H1 (cell line): ENCODE data around the gene MFSD2B. TPM values are rescaled to one million over a fixed set of nuclear protein-coding genes. Genes with fewer than 3 reads are reported as not detected.

Experiments
- SIRT6 ChIP-seq: IDR thresholded peaks from one replicate; pipeline ENCODE4 v1.7.1; 2012; ENCODE audit warnings: low read length, inconsistent platforms
- TBP ChIP-seq: IDR thresholded peaks from 2 replicates; pipeline ENCODE4 v1.6.1; 2011; ENCODE audit warnings: low read depth, low read length, improper control_type of control experiment
- polyA plus RNA-seq, 7 experiments: library from polyadenylated mRNA; depleted of rRNA in 3 of 7; stranded (reverse) in 5 of 7; unstranded in 2 of 7; fragments of >200 nt in 5 of 7; fragments of 200-250 nt in 2 of 7; gene quantifications; 1 replicate in 5 of 7; 2 replicates in 1 of 7; 4 replicates in 1 of 7; pipeline versions ENCODE4 v1.2.1 to v1.2.3, GENCODE V29; 2011 to 2013; ENCODE audit warnings: missing spikeins in 2 of 7, mixed read lengths in 2 of 7
- total RNA-seq: library from RNA; stranded (reverse); fragmentation: NEBNext Ultra II Directional; extraction: Animal tissue kit (Norgen Biotek cat#: 25700); gene quantifications from 2 replicates; pipeline ENCODE4 v1.2.1, GENCODE V29; 2021

The MFSD2B gene
- total and polyA plus RNA-seq, 2 of the 8 experiments (the other 6 are each of a cell fraction or from before 2014, with no cell fraction given) = 0.33 to 0.48 TPM

DNA sequence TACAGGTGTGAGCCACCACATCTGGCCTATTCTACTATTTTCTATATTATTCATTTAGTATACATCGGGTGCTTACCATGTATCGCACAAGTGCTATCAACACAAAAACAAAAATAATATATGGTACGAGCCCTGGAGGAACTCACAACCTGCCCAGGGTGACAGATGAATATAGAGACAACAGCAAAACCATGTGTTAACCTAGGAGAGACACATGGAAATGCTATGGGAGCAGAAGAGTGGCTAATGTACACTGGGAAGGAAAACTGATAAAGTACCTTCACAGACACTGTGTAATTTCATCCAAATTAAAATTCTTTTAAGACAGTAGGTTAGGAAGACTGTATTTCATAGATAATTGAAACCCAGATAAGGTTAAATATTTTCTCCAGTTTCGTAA, 62.4 kb downstream of the MFSD2B start (continued):
- no peak for TF ChIP-seq TBP
- TF ChIP-seq SIRT6 = no peak
